ENCODE results near the gene EIF2B4.

The EIF2B4 gene

GRCh38 chr2:27370026-27370815, at the start of gene EIF2B4, which contains the start of gene SNX17:
Gene EIF2B4 (minus strand): TSS chr2:27370338. CDS start chr2:27370314, 24 bp downstream.
Gene SNX17 (plus strand): TSS chr2:27370616. CDS start chr2:27370744, 128 bp downstream.
- Histone ChIP-seq H3K36me3 (ENCODE audit: control insufficient read depth, insufficient read depth, low read length) (peaks cover 27% of the 10 kb centered on the region), H3K4me3 (replicated peaks; ENCODE audit: low read depth, low read length) (peak within 1 kb of the TSS; percentile 95), H3K27me3 (replicated peaks; ENCODE audit: control insufficient read depth, insufficient read depth, low read length) (no peaks in the 10 kb centered on the region)
- peak; percentile 100 for DNase-seq (ENCODE audit: extremely low read depth, insufficient read length)
- peak; percentile 91 for TF ChIP-seq CTCF (IDR thresholded peaks at IDR 0.05; ENCODE audit: insufficient read depth, low read length, poor library complexity, severe bottlenecking)

- Histone ChIP-seq H3K27me3 (replicated peaks; ENCODE audit: control insufficient read depth, insufficient read depth, low read length) (no peaks in the 10 kb centered on the region), H3K36me3 (ENCODE audit: control insufficient read depth, insufficient read depth, low read length) (no peaks in the 10 kb centered on the region), H3K4me3 (replicated peaks; ENCODE audit: low read depth, low read length) (no peak overlapping the region)
- DNase-seq (ENCODE audit: extremely low read depth, insufficient read length): no peak
- TF ChIP-seq CTCF (IDR thresholded peaks at IDR 0.05; ENCODE audit: insufficient read depth, low read length, poor library complexity, severe bottlenecking): no peak
These were observed 46.0 kb upstream of the EIF2B4 start for GRCh38 chr2:27416151-27416550.

GRCh38 chr2:27412419-27413152, 42.4 kb upstream of the EIF2B4 start:
- Histone ChIP-seq H3K4me3 (replicated peaks; ENCODE audit: low read depth, low read length) (no peak overlapping the region), H3K27me3 (replicated peaks; ENCODE audit: control insufficient read depth, insufficient read depth, low read length) (no peaks in the 10 kb centered on the region), H3K36me3 (ENCODE audit: control insufficient read depth, insufficient read depth, low read length) (no peaks in the 10 kb centered on the region)
- no peak for TF ChIP-seq CTCF (IDR thresholded peaks at IDR 0.05; ENCODE audit: insufficient read depth, low read length, poor library complexity, severe bottlenecking)
- DNase-seq (ENCODE audit: extremely low read depth, insufficient read length): no peak

GRCh38 chr2:27409321-27410073, 39.4 kb upstream of the EIF2B4 start, which contains the start of gene PPM1G:
Gene PPM1G (minus strand): TSS chr2:27409591. CDS start chr2:27409422, 169 bp downstream.
- TF ChIP-seq CTCF (IDR thresholded peaks at IDR 0.05; ENCODE audit: insufficient read depth, low read length, poor library complexity, severe bottlenecking): no peak
- peak; percentile 99 for DNase-seq (ENCODE audit: extremely low read depth, insufficient read length)
- peak within 1 kb of the TSS; percentile 97 for H3K4me3 ChIP-seq (replicated peaks; ENCODE audit: low read depth, low read length)
- H3K36me3 ChIP-seq (ENCODE audit: control insufficient read depth, insufficient read depth, low read length): no peaks in the 10 kb centered on the region; the same call in 1 of the 2 replicates
- no peaks in the 10 kb centered on the region for H3K27me3 ChIP-seq (replicated peaks; ENCODE audit: control insufficient read depth, insufficient read depth, low read length)

DNA sequence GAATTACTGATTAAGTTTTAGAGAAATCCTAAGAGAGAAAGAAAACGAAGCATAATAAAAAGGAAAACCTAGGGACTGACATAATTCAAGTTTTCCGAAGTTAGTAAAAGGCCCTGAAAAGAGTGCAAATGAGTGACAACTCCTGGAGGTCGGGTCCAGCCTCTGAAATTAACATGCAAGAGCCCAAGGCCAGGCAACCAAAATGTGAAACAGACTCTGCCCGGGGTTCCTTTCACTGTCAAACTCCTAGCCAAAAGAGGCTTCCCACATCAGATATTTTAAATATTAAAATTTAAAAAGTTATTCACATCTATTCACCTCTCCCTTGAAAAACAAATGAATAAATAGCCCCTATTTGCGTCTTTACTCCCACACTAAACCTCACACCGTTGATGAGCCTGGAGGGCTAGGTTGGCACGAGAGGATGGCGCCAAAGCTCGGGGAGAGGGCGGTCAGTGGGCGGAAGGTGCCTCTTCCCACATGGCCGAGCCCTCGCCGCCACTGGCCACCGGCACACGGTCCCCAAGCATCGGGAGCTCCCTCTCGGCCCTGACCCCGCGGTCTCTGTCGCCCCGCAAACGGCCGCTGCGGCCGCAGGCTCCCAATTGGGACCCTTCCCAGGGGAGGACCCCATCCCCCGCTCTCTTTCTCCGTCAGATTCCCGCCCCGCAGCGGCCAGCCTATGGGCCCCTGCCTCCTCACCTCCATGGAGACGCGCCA, 38.6 kb upstream of the EIF2B4 start:
- H3K36me3 ChIP-seq (ENCODE audit: control insufficient read depth, insufficient read depth, low read length): no peaks in the 10 kb centered on the region; the same call in 1 of the 2 replicates
- H3K4me3 ChIP-seq (replicated peaks; ENCODE audit: low read depth, low read length): peak overlapping the region; percentile 97
- no peak for DNase-seq (ENCODE audit: extremely low read depth, insufficient read length)

More for the DNA sequence above, 38.6 kb upstream of the EIF2B4 start:
- no peak for TF ChIP-seq CTCF (IDR thresholded peaks at IDR 0.05; ENCODE audit: insufficient read depth, low read length, poor library complexity, severe bottlenecking)
- H3K27me3 ChIP-seq (replicated peaks; ENCODE audit: control insufficient read depth, insufficient read depth, low read length): no peaks in the 10 kb centered on the region

Data from GM06990 (cell line).